ENCODE data around the gene LRP1.

LRP1 gene

DNA sequence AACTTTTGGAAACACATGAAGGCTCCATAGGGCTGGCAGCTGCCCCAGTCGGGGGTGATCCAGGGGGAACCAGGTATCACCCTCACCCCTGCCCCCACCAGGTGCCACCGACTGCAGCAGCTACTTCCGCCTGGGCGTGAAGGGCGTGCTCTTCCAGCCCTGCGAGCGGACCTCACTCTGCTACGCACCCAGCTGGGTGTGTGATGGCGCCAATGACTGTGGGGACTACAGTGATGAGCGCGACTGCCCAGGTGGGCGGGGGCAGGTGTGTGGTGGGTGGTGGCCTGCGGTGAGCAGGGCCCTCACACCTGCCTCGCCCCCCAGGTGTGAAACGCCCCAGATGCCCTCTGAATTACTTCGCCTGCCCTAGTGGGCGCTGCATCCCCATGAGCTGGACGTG lies 66.0 kb downstream of the LRP1 start:
- DNase-seq (ENCODE audit: low read depth, low spot score): no peak
- no peak overlapping the region for H3K27ac ChIP-seq

GRCh38 chr12:57195186-57195585 lies 66.9 kb downstream of the LRP1 start:
- TF ChIP-seq FOXP2 (optimal IDR thresholded peaks at IDR 0.05; ENCODE audit: control extremely low read depth, extremely low read length, insufficient read depth) (no peak), POLR2AphosphoS5 (IDR thresholded peaks at IDR 0.05; ENCODE audit: borderline replicate concordance, low read depth, low read length) (no peak), EZH2 (IDR thresholded peaks at IDR 0.05) (no peak)
- Histone ChIP-seq H3K9ac (ENCODE audit: insufficient read length) (no peak overlapping the region), H3K36me3 (ENCODE audit: insufficient read depth, low read length) (peaks cover 69% of the 10 kb centered on the region; the same call in 1 of the 2 replicates), H3K9me3 (ENCODE audit: low read depth, low read length) (no peaks in the 10 kb centered on the region), H3K4me3 (no peak overlapping the region), H3K27ac (no peak overlapping the region)
- no peak for DNase-seq (ENCODE audit: low read depth, low spot score)

More for the DNA sequence above, 66.0 kb downstream of the LRP1 start:
- no peaks in the 10 kb centered on the region for H3K9me3 ChIP-seq (ENCODE audit: low read depth, low read length)
- no peak overlapping the region for H3K9ac ChIP-seq (ENCODE audit: insufficient read length)
- no peak overlapping the region for H3K4me3 ChIP-seq
- H3K36me3 ChIP-seq (ENCODE audit: insufficient read depth, low read length): peaks cover 67% of the 10 kb centered on the region; the same call in 1 of the 2 replicates
- no peak for TF ChIP-seq FOXP2 (optimal IDR thresholded peaks at IDR 0.05; ENCODE audit: control extremely low read depth, extremely low read length, insufficient read depth)
- no peak for TF ChIP-seq EZH2 (IDR thresholded peaks at IDR 0.05)
- no peak for TF ChIP-seq POLR2AphosphoS5 (IDR thresholded peaks at IDR 0.05; ENCODE audit: borderline replicate concordance, low read depth, low read length)

DNA sequence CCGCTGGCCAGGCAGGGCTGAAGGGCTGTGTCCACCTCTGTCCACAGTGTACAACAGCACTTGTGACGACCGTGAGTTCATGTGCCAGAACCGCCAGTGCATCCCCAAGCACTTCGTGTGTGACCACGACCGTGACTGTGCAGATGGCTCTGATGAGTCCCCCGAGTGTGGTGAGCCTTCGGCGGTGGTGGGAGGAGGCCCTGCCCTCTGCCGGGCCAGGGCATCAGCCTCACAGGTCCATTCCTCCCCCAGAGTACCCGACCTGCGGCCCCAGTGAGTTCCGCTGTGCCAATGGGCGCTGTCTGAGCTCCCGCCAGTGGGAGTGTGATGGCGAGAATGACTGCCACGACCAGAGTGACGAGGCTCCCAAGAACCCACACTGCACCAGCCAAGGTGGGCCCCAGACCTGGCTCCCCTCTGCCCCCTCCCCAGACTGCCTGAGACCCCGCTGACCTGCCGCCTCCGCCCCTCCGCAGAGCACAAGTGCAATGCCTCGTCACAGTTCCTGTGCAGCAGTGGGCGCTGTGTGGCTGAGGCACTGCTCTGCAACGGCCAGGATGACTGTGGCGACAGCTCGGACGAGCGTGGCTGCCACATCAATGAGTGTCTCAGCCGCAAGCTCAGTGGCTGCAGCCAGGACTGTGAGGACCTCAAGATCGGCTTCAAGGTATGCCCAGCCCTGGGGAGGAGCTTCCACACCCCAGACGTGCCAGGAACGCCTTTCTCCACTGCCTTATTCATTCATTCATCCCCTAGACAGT lies 67.5 kb downstream of the LRP1 start:
- H3K27ac ChIP-seq: no peak overlapping the region
- H3K36me3 ChIP-seq (ENCODE audit: insufficient read depth, low read length): peaks cover 68% of the 10 kb centered on the region; the same call in 1 of the 2 replicates
- no peaks in the 10 kb centered on the region for H3K9me3 ChIP-seq (ENCODE audit: low read depth, low read length)
- TF ChIP-seq POLR2AphosphoS5 (IDR thresholded peaks at IDR 0.05; ENCODE audit: borderline replicate concordance, low read depth, low read length): no peak
- TF ChIP-seq FOXP2 (optimal IDR thresholded peaks at IDR 0.05; ENCODE audit: control extremely low read depth, extremely low read length, insufficient read depth): no peak
- TF ChIP-seq EZH2 (IDR thresholded peaks at IDR 0.05): no peak
- no peak overlapping the region for H3K4me3 ChIP-seq
- no peak overlapping the region for H3K9ac ChIP-seq (ENCODE audit: insufficient read length)
- no peak for DNase-seq (ENCODE audit: low read depth, low spot score)

GRCh38 chr12:57196439-57196838 lies 68.2 kb downstream of the LRP1 start:
- no peak overlapping the region for H3K4me3 ChIP-seq
- H3K27ac ChIP-seq: no peak overlapping the region
- no peaks in the 10 kb centered on the region for H3K9me3 ChIP-seq (ENCODE audit: low read depth, low read length)
- H3K36me3 ChIP-seq (ENCODE audit: insufficient read depth, low read length): peaks cover 68% of the 10 kb centered on the region; the same call in 1 of the 2 replicates
- TF ChIP-seq POLR2AphosphoS5 (IDR thresholded peaks at IDR 0.05; ENCODE audit: borderline replicate concordance, low read depth, low read length) (no peak), EZH2 (IDR thresholded peaks at IDR 0.05) (no peak), FOXP2 (optimal IDR thresholded peaks at IDR 0.05; ENCODE audit: control extremely low read depth, extremely low read length, insufficient read depth) (no peak)
- H3K9ac ChIP-seq (ENCODE audit: insufficient read length): no peak overlapping the region
- no peak for DNase-seq (ENCODE audit: low read depth, low spot score)

DNA sequence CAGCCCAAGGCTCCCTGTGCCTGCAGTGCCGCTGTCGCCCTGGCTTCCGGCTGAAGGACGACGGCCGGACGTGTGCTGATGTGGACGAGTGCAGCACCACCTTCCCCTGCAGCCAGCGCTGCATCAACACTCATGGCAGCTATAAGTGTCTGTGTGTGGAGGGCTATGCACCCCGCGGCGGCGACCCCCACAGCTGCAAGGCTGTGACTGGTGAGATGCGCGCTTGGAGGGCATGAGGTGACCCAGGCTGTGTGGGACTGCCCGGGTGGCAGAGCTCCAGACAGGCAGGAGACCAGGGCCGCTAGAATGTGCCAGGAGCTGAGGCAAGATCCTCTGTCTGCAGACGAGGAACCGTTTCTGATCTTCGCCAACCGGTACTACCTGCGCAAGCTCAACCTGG lies 68.7 kb downstream of the LRP1 start:
- Histone ChIP-seq H3K27ac (no peak overlapping the region), H3K9me3 (ENCODE audit: low read depth, low read length) (no peaks in the 10 kb centered on the region), H3K4me3 (no peak overlapping the region), H3K36me3 (ENCODE audit: insufficient read depth, low read length) (peaks cover 64% of the 10 kb centered on the region; the same call in 1 of the 2 replicates), H3K9ac (ENCODE audit: insufficient read length) (no peak overlapping the region)
- DNase-seq (ENCODE audit: low read depth, low spot score): no peak
- TF ChIP-seq POLR2AphosphoS5 (IDR thresholded peaks at IDR 0.05; ENCODE audit: borderline replicate concordance, low read depth, low read length) (no peak), EZH2 (IDR thresholded peaks at IDR 0.05) (no peak), FOXP2 (optimal IDR thresholded peaks at IDR 0.05; ENCODE audit: control extremely low read depth, extremely low read length, insufficient read depth) (no peak)

DNA sequence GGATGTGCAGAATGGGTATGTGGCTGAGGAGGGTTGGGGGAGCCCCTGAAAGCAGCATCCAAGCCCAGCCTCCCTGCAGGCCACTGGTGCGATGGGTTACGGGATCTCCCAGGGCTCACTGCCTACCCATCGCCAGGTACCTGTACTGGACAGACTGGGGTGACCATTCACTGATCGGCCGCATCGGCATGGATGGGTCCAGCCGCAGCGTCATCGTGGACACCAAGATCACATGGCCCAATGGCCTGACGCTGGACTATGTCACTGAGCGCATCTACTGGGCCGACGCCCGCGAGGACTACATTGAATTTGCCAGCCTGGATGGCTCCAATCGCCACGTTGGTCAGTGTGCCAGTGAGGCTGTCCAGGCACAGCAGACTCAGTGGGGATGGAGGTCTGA lies 70.0 kb downstream of the LRP1 start:
- TF ChIP-seq POLR2AphosphoS5 (IDR thresholded peaks at IDR 0.05; ENCODE audit: borderline replicate concordance, low read depth, low read length) (no peak), FOXP2 (optimal IDR thresholded peaks at IDR 0.05; ENCODE audit: control extremely low read depth, extremely low read length, insufficient read depth) (no peak), EZH2 (IDR thresholded peaks at IDR 0.05) (no peak)
- Histone ChIP-seq H3K27ac (no peak overlapping the region), H3K4me3 (no peak overlapping the region), H3K9me3 (ENCODE audit: low read depth, low read length) (no peaks in the 10 kb centered on the region), H3K36me3 (ENCODE audit: insufficient read depth, low read length) (peaks cover 63% of the 10 kb centered on the region; the same call in 1 of the 2 replicates), H3K9ac (ENCODE audit: insufficient read length) (no peak overlapping the region)
- no peak for DNase-seq (ENCODE audit: low read depth, low spot score)

- no peak for DNase-seq (ENCODE audit: low read depth, low spot score)
- TF ChIP-seq POLR2AphosphoS5 (IDR thresholded peaks at IDR 0.05; ENCODE audit: borderline replicate concordance, low read depth, low read length) (no peak), FOXP2 (optimal IDR thresholded peaks at IDR 0.05; ENCODE audit: control extremely low read depth, extremely low read length, insufficient read depth) (no peak), EZH2 (IDR thresholded peaks at IDR 0.05) (no peak)
- Histone ChIP-seq H3K9ac (ENCODE audit: insufficient read length) (no peak overlapping the region), H3K27ac (no peak overlapping the region), H3K36me3 (ENCODE audit: insufficient read depth, low read length) (peaks cover 59% of the 10 kb centered on the region; the same call in 1 of the 2 replicates), H3K9me3 (ENCODE audit: low read depth, low read length) (no peaks in the 10 kb centered on the region), H3K4me3 (no peak overlapping the region)
These were observed 70.9 kb downstream of the LRP1 start for GRCh38 chr12:57199191-57199590.

DNA sequence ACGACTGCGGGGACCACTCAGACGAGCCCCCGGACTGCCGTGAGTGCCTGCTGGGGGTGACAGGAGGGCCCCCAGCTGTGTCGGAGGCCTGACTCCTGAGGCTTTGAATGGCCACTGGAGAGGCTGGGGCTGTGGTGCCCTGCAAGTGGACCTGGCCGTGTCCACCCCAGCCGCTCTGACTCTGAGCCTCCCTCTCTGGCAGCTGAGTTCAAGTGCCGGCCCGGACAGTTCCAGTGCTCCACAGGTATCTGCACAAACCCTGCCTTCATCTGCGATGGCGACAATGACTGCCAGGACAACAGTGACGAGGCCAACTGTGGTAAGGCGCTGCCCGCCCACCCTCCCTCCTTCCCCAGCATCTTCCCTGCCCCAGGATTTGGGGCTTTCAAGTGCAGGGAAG lies 72.2 kb downstream of the LRP1 start:
- Histone ChIP-seq H3K36me3 (ENCODE audit: insufficient read depth, low read length) (peaks cover 50% of the 10 kb centered on the region; the same call in 1 of the 2 replicates), H3K9ac (ENCODE audit: insufficient read length) (no peak overlapping the region), H3K27ac (no peak overlapping the region), H3K4me3 (no peak overlapping the region), H3K9me3 (ENCODE audit: low read depth, low read length) (no peaks in the 10 kb centered on the region)
- TF ChIP-seq FOXP2 (optimal IDR thresholded peaks at IDR 0.05; ENCODE audit: control extremely low read depth, extremely low read length, insufficient read depth) (no peak), POLR2AphosphoS5 (IDR thresholded peaks at IDR 0.05; ENCODE audit: borderline replicate concordance, low read depth, low read length) (no peak), EZH2 (IDR thresholded peaks at IDR 0.05) (no peak)
- DNase-seq (ENCODE audit: low read depth, low spot score): no peak

Measured in SK-N-MC (cell line).